ENCODE data around the gene PMPCA.

DNA sequence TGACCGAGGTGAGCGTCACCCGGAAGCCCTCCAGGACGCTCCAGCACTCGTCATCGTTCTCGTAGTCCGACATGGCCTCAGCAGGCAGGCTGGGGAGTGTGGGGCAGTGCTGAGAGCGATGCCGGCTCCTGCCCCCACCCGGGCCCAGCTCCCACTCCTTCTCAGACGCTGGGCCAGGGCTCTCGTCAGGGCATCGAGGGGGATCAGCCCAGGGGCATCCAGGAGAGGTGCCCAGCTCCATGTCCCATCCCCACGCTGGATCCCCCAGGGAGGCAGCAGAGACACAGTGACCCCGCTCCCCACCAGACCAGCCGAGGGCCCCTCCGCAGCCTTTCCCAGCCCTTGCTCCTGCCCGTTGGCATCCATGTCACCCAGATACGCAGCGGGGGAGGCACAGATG lies 38.5 kb upstream of the PMPCA start:
- TF ChIP-seq, protein P1, sequence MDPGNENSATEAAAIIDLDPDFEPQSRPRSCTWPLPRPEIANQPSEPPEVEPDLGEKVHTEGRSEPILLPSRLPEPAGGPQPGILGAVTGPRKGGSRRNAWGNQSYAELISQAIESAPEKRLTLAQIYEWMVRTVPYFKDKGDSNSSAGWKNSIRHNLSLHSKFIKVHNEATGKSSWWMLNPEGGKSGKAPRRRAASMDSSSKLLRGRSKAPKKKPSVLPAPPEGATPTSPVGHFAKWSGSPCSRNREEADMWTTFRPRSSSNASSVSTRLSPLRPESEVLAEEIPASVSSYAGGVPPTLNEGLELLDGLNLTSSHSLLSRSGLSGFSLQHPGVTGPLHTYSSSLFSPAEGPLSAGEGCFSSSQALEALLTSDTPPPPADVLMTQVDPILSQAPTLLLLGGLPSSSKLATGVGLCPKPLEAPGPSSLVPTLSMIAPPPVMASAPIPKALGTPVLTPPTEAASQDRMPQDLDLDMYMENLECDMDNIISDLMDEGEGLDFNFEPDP (CRISPR knock-in tag; conservative IDR thresholded peaks at IDR 0.05) = no peak
- no peak for TF ChIP-seq ZBTB20 (CRISPR knock-in tag; IDR thresholded peaks at IDR 0.05; ENCODE audit: borderline replicate concordance, low read depth)
- TF ChIP-seq, protein P2, sequence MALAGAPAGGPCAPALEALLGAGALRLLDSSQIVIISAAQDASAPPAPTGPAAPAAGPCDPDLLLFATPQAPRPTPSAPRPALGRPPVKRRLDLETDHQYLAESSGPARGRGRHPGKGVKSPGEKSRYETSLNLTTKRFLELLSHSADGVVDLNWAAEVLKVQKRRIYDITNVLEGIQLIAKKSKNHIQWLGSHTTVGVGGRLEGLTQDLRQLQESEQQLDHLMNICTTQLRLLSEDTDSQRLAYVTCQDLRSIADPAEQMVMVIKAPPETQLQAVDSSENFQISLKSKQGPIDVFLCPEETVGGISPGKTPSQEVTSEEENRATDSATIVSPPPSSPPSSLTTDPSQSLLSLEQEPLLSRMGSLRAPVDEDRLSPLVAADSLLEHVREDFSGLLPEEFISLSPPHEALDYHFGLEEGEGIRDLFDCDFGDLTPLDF (CRISPR knock-in tag; IDR thresholded peaks at IDR 0.05) = no peak
- no peak for TF ChIP-seq ZNF138 (CRISPR knock-in tag; IDR thresholded peaks at IDR 0.05; ENCODE audit: low read depth)
- TF ChIP-seq ZNF83 (CRISPR knock-in tag; IDR thresholded peaks at IDR 0.05; ENCODE audit: borderline replicate concordance) = no peak
- no peak for TF ChIP-seq MED1 (CRISPR knock-in tag; IDR thresholded peaks at IDR 0.05)
- TF ChIP-seq TAF1 (CRISPR knock-in tag; IDR thresholded peaks at IDR 0.05) = no peak
- TF ChIP-seq HOXA9 (CRISPR knock-in tag; IDR thresholded peaks at IDR 0.05; ENCODE audit: borderline replicate concordance) = no peak
- no peak for TF ChIP-seq ZKSCAN1 (IDR thresholded peaks at IDR 0.05; ENCODE audit: low read length)
- TF ChIP-seq, protein P3, sequence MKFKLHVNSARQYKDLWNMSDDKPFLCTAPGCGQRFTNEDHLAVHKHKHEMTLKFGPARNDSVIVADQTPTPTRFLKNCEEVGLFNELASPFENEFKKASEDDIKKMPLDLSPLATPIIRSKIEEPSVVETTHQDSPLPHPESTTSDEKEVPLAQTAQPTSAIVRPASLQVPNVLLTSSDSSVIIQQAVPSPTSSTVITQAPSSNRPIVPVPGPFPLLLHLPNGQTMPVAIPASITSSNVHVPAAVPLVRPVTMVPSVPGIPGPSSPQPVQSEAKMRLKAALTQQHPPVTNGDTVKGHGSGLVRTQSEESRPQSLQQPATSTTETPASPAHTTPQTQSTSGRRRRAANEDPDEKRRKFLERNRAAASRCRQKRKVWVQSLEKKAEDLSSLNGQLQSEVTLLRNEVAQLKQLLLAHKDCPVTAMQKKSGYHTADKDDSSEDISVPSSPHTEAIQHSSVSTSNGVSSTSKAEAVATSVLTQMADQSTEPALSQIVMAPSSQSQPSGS (CRISPR knock-in tag; IDR thresholded peaks at IDR 0.05) = no peak
- TF ChIP-seq ZNF720 (CRISPR knock-in tag; IDR thresholded peaks at IDR 0.05) = no peak
- TF ChIP-seq, protein P4, sequence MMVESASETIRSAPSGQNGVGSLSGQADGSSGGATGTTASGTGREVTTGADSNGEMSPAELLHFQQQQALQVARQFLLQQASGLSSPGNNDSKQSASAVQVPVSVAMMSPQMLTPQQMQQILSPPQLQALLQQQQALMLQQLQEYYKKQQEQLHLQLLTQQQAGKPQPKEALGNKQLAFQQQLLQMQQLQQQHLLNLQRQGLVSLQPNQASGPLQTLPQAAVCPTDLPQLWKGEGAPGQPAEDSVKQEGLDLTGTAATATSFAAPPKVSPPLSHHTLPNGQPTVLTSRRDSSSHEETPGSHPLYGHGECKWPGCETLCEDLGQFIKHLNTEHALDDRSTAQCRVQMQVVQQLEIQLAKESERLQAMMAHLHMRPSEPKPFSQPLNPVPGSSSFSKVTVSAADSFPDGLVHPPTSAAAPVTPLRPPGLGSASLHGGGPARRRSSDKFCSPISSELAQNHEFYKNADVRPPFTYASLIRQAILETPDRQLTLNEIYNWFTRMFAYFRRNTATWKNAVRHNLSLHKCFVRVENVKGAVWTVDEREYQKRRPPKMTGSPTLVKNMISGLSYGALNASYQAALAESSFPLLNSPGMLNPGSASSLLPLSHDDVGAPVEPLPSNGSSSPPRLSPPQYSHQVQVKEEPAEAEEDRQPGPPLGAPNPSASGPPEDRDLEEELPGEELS (CRISPR knock-in tag; IDR thresholded peaks at IDR 0.05) = no peak
- TF ChIP-seq, protein P5, sequence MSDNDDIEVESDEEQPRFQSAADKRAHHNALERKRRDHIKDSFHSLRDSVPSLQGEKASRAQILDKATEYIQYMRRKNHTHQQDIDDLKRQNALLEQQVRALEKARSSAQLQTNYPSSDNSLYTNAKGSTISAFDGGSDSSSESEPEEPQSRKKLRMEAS (IDR thresholded peaks at IDR 0.05) = no peak
- TF ChIP-seq, protein P6, sequence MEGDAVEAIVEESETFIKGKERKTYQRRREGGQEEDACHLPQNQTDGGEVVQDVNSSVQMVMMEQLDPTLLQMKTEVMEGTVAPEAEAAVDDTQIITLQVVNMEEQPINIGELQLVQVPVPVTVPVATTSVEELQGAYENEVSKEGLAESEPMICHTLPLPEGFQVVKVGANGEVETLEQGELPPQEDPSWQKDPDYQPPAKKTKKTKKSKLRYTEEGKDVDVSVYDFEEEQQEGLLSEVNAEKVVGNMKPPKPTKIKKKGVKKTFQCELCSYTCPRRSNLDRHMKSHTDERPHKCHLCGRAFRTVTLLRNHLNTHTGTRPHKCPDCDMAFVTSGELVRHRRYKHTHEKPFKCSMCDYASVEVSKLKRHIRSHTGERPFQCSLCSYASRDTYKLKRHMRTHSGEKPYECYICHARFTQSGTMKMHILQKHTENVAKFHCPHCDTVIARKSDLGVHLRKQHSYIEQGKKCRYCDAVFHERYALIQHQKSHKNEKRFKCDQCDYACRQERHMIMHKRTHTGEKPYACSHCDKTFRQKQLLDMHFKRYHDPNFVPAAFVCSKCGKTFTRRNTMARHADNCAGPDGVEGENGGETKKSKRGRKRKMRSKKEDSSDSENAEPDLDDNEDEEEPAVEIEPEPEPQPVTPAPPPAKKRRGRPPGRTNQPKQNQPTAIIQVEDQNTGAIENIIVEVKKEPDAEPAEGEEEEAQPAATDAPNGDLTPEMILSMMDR (CRISPR knock-in tag; IDR thresholded peaks at IDR 0.05) = no peak

Data from HepG2 (cell line).